Measurements from ENCODE around the gene LINS1. TPM values are rescaled to one million over a fixed set of nuclear protein-coding genes. Genes with fewer than 3 reads are reported as not detected.

LINS1 gene
- total and polyA plus RNA-seq, 8 donors: 12.0 to 31.6 (median 23.9) TPM

GRCh38 chr15:100553468-100553867 is 48.5 kb downstream of the LINS1 start:
- no peaks in the 10 kb centered on the region for H3K4me1 ChIP-seq

DNA sequence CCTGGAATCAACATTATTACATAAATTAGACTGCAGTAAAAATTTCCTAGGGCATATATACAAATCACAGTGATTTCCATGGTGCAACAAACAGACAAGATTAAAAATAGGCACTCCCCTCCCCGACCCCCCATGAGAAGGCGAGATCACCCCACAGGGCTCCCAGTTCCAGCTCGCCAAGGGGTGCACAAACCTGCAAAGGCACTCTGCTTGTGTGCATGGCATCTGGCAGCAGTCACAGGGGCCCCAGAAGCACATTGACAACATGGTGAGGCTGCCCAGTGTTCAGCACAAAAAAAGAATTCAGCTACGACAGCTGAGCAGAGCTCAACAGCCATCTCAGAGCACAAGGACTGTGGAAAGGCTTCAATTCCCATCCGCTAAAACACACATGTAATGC is 54.0 kb downstream of the LINS1 start:
- no peaks in the 10 kb centered on the region for H3K4me1 ChIP-seq
- H3K9me3 ChIP-seq: no peaks in the 10 kb centered on the region
- intact Hi-C loops (cut with DNase I): no loop called here
- no peak overlapping the region for H3K27ac ChIP-seq
- peaks cover 13 to 24% of the 10 kb centered on the region in 2 donors for H3K27me3 ChIP-seq
- no peak for TF ChIP-seq CTCF (IDR thresholded peaks at IDR 0.05)
- H3K4me3 ChIP-seq: no peak overlapping the region
- DNase-seq: no peak
- no peaks in the 10 kb centered on the region for H3K36me3 ChIP-seq
- ATAC-seq: no peak

More at GRCh38 chr15:100553468-100553867, 48.5 kb downstream of the LINS1 start:
- no peaks in the 10 kb centered on the region for H3K9me3 ChIP-seq
- no peaks in the 10 kb centered on the region for H3K27me3 ChIP-seq
- peak overlapping the region in 1 of 2 donors; percentile 57 for H3K27ac ChIP-seq
- no peaks in the 10 kb centered on the region for H3K36me3 ChIP-seq
- ATAC-seq (no peak), DNase-seq (peak in 1 of 4 donors; percentile 79)
- H3K4me3 ChIP-seq: no peak overlapping the region
- TF ChIP-seq CTCF (IDR thresholded peaks at IDR 0.05): no peak
- intact Hi-C loops (cut with DNase I): no loop called here

GRCh38 chr15:100544946-100545345 is 57.0 kb downstream of the LINS1 start:
- ATAC-seq: no peak
- TF ChIP-seq CTCF (IDR thresholded peaks at IDR 0.05): no peak

GRCh38 chr15:100544338-100544841 is 57.6 kb downstream of the LINS1 start:
- H3K9me3 ChIP-seq: no peaks in the 10 kb centered on the region
- no peak for TF ChIP-seq CTCF (IDR thresholded peaks at IDR 0.05)
- H3K36me3 ChIP-seq: no peaks in the 10 kb centered on the region
- H3K4me3 ChIP-seq: no peak overlapping the region
- H3K27ac ChIP-seq: no peak overlapping the region
- DNase-seq: peak in 1 of 4 donors; percentile 74
- H3K27me3 ChIP-seq: peaks cover 13 to 38% of the 10 kb centered on the region in 2 donors
- no peaks in the 10 kb centered on the region for H3K4me1 ChIP-seq
- intact Hi-C loops (cut with DNase I): no loop called here
- ATAC-seq: no peak

More at GRCh38 chr15:100544946-100545345, 57.0 kb downstream of the LINS1 start:
- Histone ChIP-seq H3K36me3 (no peaks in the 10 kb centered on the region), H3K9me3 (no peaks in the 10 kb centered on the region), H3K27ac (no peak overlapping the region), H3K4me1 (no peaks in the 10 kb centered on the region), H3K4me3 (no peak overlapping the region), H3K27me3 (peaks cover 13 to 38% of the 10 kb centered on the region in 2 donors)
- no peak for DNase-seq
- intact Hi-C loops (cut with DNase I): no loop called here

GRCh38 chr15:100542290-100542689 is 59.7 kb downstream of the LINS1 start:
- no peak for TF ChIP-seq CTCF (IDR thresholded peaks at IDR 0.05)
- H3K9me3 ChIP-seq: peaks cover 0 to 4% of the 10 kb centered on the region in 2 donors
- H3K27ac ChIP-seq: no peak overlapping the region
- H3K27me3 ChIP-seq: peaks cover 13 to 38% of the 10 kb centered on the region in 2 donors
- no peak for ATAC-seq
- no peak for DNase-seq
- H3K4me3 ChIP-seq: no peak overlapping the region
- peaks cover 0 to 7% of the 10 kb centered on the region in 2 donors for H3K4me1 ChIP-seq
- no peaks in the 10 kb centered on the region for H3K36me3 ChIP-seq
- intact Hi-C loops (cut with DNase I): no loop called here
